B cell (primary cell): ENCODE data around the gene THADA. TPM values are rescaled to one million over a fixed set of nuclear protein-coding genes. Genes with fewer than 3 reads are reported as not detected.

Source experiments
- ATAC-seq: fragments of 200-7000 bp; cut with Tn5 transposase; one replicate; pipeline ENCODE4 v1.10.0; 2021; ENCODE audit warnings: low read depth, mild to moderate bottlenecking, moderate number of reproducible peaks, moderate library complexity
- CTCF ChIA-PET: fragments of 350-600 bp; sonication (Branson Sonifier 250); formaldehyde crosslinking; loops from one replicate; lab custom pipeline; 2021; ENCODE audit warnings: antibody characterized with exemption, inconsistent platforms; lab: Charles Lee
- POLR2A ChIA-PET: fragments of 350-600 bp; sonication (Branson Sonifier 250); formaldehyde crosslinking; loops from one replicate; lab custom pipeline; 2021; ENCODE audit warnings: antibody characterized with exemption; lab: Charles Lee
- DNase-seq: peaks from one replicate; pipeline ENCODE4 v3.0.0; 2013
- H2AFZ ChIP-seq: 2 replicates; pipeline ENCODE4 v1.6.1; 2012; ENCODE audit warnings: mild to moderate bottlenecking, low read depth, low read length; ENCODE audit not compliant: insufficient read depth, poor library complexity, severe bottlenecking
- H3K27ac ChIP-seq, 2 donors: 1 replicate in 1 of 2; 2 replicates in 1 of 2; pipeline ENCODE4 v1.5.1; 2012 to 2013; ENCODE audit warnings: low read length in 2 of 2, mild to moderate bottlenecking in 2 of 2, moderate library complexity in 1 of 2
- H3K27me3 ChIP-seq, 4 experiments: fragments of 200-600 bp in 1 of 4; sonication (generic) in 1 of 4; replicated peaks in 1 of 4; 1 replicate in 2 of 4; 2 replicates in 2 of 4; pipeline versions ENCODE4 v1.6.1 to v1.7.0; 2013 to 2016; ENCODE audit warnings: low read length in 3 of 4, mild to moderate bottlenecking in 2 of 4, mixed read lengths in 1 of 4, moderate library complexity in 1 of 4; ENCODE audit not compliant: insufficient read depth in 4 of 4, control insufficient read depth in 3 of 4; ENCODE audit errors: control extremely low read depth in 1 of 4
- H3K36me3 ChIP-seq, 2 experiments: replicated peaks in 1 of 2; 1 replicate in 1 of 2; 2 replicates in 1 of 2; pipeline versions ENCODE4 v1.6.1 to v1.7.1; 2013; ENCODE audit warnings: low read length in 1 of 2; ENCODE audit not compliant: insufficient read depth in 2 of 2, control insufficient read depth in 1 of 2; ENCODE audit errors: control extremely low read depth in 1 of 2, extremely low read depth in 1 of 2
- H3K4me1 ChIP-seq, 2 donors: fragments of 200-600 bp in 1 of 2; sonication (generic) in 1 of 2; 1 replicate in 1 of 2; 2 replicates in 1 of 2; pipeline versions ENCODE4 v1.5.1 to v1.6.1; 2013 to 2017; ENCODE audit warnings: low read length in 2 of 2; ENCODE audit not compliant: control insufficient read depth in 2 of 2, insufficient read depth in 2 of 2
- H3K4me2 ChIP-seq: replicated peaks from 2 replicates; pipeline ENCODE3; 2012; ENCODE audit warnings: mild to moderate bottlenecking, low read depth, low read length; ENCODE audit not compliant: poor library complexity, severe bottlenecking
- H3K4me3 ChIP-seq, 5 experiments: fragments of 200-600 bp in 1 of 5; sonication (generic) in 1 of 5; 1 replicate in 3 of 5; 2 replicates in 2 of 5; pipeline versions ENCODE4 v1.5.1 to v1.7.0; 2011 to 2016; ENCODE audit warnings: low read length in 4 of 5, mild to moderate bottlenecking in 4 of 5, low read depth in 2 of 5, control low read depth in 1 of 5, moderate library complexity in 1 of 5; ENCODE audit not compliant: insufficient read depth in 1 of 5; ENCODE audit errors: control extremely low read depth in 1 of 5, extremely low read depth in 1 of 5
- H3K79me2 ChIP-seq: fragments of 200-600 bp; sonication (generic); one replicate; pipeline ENCODE4 v1.6.0; 2016; ENCODE audit warnings: low read length; ENCODE audit not compliant: control insufficient read depth, insufficient read depth
- H3K9ac ChIP-seq: fragments of 200-600 bp; sonication (generic); 2 replicates; pipeline ENCODE4 v1.6.1; 2017; ENCODE audit warnings: mild to moderate bottlenecking, low read length, moderate library complexity
- H3K9me3 ChIP-seq, 3 donors: one replicate each; pipeline versions ENCODE4 v1.6.1 to v1.7.1; 2013; ENCODE audit warnings: low read length in 2 of 3; ENCODE audit not compliant: control insufficient read depth in 2 of 3, insufficient read depth in 1 of 3; ENCODE audit errors: control extremely low read depth in 1 of 3
- H4K20me1 ChIP-seq: 2 replicates; pipeline ENCODE4 v1.6.0; 2012; ENCODE audit warnings: mild to moderate bottlenecking, low read length; ENCODE audit not compliant: insufficient read depth, control insufficient read depth, poor library complexity, severe bottlenecking
- H3K27ac Mint-ChIP-seq: one replicate; pipeline ENCODE4 v1.8.0; 2021; ENCODE audit warnings: mixed read lengths
- H3K27me3 Mint-ChIP-seq: one replicate; pipeline ENCODE4 v1.8.0; 2021; ENCODE audit warnings: mixed read lengths
- H3K4me1 Mint-ChIP-seq: one replicate; pipeline ENCODE4 v1.8.0; 2021; ENCODE audit warnings: mixed read lengths
- H3K4me3 Mint-ChIP-seq: one replicate; pipeline ENCODE4 v1.8.0; 2021; ENCODE audit warnings: mixed read lengths
- H3K9me3 Mint-ChIP-seq: one replicate; pipeline ENCODE4 v1.8.0; 2022; ENCODE audit warnings: mixed read lengths; ENCODE audit not compliant: insufficient read depth
- EZH2 ChIP-seq: IDR thresholded peaks from 2 replicates; pipeline ENCODE4 v1.6.1; 2012; ENCODE audit warnings: borderline replicate concordance, low read depth, mild to moderate bottlenecking, moderate library complexity, low read length; ENCODE audit not compliant: insufficient read depth, poor library complexity, severe bottlenecking
- WGBS: methylation state at CpG from one replicate; pipeline ENCODE4 v1.1.5; 2013; ENCODE audit warnings: missing lambda C conversion rate; ENCODE audit not compliant: insufficient coverage; 5-methylcytosine and 5-hydroxymethylcytosine counted together
- intact Hi-C: fragments of 100-400 bp; cut with micrococcal nuclease; formaldehyde crosslinking; loops from one replicate; pipeline ENCODE4 v1.10.0; 2022
- polyA plus RNA-seq: library from polyadenylated mRNA; depleted of rRNA; stranded (reverse); fragments of >200 nt; gene quantifications from 2 replicates; pipeline ENCODE4 v1.2.3, GENCODE V29; 2012
- total RNA-seq, 2 donors: library from RNA; stranded (reverse); fragments of 120-200 nt in 1 of 2; gene quantifications; 1 replicate in 1 of 2; 2 replicates in 1 of 2; pipeline versions ENCODE4 v1.2.3 to v1.2.4, GENCODE V29; 2013 to 2022
- TF ChIP-seq, protein P1 (sequence below): fragments of 200-600 bp; IDR thresholded peaks from one replicate; pipeline ENCODE4 v1.8.0; 2022; ENCODE audit warnings: antibody characterized with exemption, mild to moderate bottlenecking

The THADA gene
- total and polyA plus RNA-seq, 2 donors (not counting 1 experiment from before 2014, with no cell fraction given) = 17.6 to 48.5 TPM

DNA sequence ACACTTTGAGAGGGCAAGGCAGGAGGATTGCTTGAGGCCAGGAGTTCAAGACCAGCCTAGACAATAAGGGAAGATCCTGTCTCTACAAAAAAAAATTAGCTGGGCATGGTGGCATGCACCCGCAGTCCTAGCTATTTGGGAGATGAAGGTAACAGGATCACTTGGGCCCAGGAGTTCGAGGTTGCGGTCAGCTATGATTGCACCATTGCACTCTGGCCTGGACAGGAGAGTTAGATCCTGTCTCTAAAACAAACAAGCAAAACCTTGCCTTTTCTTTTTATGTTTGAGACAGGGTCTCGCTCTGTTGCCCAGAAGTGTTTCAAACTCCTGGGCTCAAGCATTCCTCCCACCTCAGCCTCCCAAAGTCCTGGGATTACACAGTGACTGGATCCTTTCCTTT is 14.5 kb upstream of the THADA start:
- Mint-ChIP-seq H3K27ac (no peak overlapping the region), H3K4me3 (no peak overlapping the region), H3K4me1 (no peaks in the 10 kb centered on the region), H3K27me3 (peaks cover 3% of the 10 kb centered on the region), H3K9me3 (no peaks in the 10 kb centered on the region)
- H2AFZ ChIP-seq = no peak overlapping the region
- no peak overlapping the region for H3K9ac ChIP-seq
- ChIA-PET CTCF (interaction anchor here (0.8 to 4.4 kb wide), 12 partner anchors 13 to 788 kb away, joined by 3 to 39 read pairs (median 4); partner anchors contain the start of genes PLEKHH2 and THADA), POLR2A (no interaction called here)
- no peaks in the 10 kb centered on the region for H3K36me3 ChIP-seq
- no peaks in the 10 kb centered on the region for H4K20me1 ChIP-seq
- no peaks in the 10 kb centered on the region for H3K9me3 ChIP-seq
- no peaks in the 10 kb centered on the region for H3K4me1 ChIP-seq
- TF ChIP-seq, protein P1, sequence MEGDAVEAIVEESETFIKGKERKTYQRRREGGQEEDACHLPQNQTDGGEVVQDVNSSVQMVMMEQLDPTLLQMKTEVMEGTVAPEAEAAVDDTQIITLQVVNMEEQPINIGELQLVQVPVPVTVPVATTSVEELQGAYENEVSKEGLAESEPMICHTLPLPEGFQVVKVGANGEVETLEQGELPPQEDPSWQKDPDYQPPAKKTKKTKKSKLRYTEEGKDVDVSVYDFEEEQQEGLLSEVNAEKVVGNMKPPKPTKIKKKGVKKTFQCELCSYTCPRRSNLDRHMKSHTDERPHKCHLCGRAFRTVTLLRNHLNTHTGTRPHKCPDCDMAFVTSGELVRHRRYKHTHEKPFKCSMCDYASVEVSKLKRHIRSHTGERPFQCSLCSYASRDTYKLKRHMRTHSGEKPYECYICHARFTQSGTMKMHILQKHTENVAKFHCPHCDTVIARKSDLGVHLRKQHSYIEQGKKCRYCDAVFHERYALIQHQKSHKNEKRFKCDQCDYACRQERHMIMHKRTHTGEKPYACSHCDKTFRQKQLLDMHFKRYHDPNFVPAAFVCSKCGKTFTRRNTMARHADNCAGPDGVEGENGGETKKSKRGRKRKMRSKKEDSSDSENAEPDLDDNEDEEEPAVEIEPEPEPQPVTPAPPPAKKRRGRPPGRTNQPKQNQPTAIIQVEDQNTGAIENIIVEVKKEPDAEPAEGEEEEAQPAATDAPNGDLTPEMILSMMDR = no peak
- no peak for TF ChIP-seq EZH2
- H3K4me3 ChIP-seq = no peak overlapping the region
- no peaks in the 10 kb centered on the region for H3K27me3 ChIP-seq
- no peak for DNase-seq
- WGBS = 80% methylated on average over 1 of the region's 4 CpGs
- H3K4me2 ChIP-seq = no peak overlapping the region
- ATAC-seq = no peak
- no peak overlapping the region for H3K27ac ChIP-seq
- H3K79me2 ChIP-seq = no peaks in the 10 kb centered on the region
- intact Hi-C loops = no loop called here

DNA sequence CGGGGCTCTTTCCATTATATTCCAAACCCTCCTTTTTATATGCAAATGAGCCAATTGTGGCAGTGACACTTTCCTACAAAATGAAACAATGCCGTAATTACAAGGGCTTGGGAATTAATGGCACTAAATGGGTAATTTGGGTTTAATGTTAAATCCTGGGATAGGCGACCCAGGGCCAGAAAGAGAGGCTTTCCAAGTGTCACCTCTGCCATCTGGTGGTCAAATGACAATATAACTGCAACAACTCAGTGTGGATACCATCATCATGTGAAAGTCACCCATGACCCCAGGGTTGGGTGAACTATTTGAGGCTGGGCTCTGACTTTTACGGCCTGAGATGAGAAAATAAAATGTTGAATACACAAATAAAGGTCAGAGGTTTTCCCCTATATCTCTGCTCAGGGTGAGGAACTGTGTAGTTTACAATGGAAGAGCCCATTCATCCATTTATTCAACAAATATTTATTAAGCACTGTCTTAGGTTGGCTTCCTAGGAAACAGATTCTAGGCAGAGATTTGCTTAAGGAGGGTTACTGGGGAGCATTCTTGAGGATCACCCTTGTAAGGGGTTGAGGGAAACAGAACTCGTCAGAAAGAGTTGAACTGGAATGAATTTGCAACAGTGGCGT is 13.6 kb upstream of the THADA start:
- H3K36me3 ChIP-seq = no peaks in the 10 kb centered on the region
- H3K9ac ChIP-seq = no peak overlapping the region
- H3K27me3 ChIP-seq = no peaks in the 10 kb centered on the region
- H3K4me1 ChIP-seq = no peaks in the 10 kb centered on the region
- Mint-ChIP-seq H3K27me3 (no peaks in the 10 kb centered on the region), H3K4me1 (no peaks in the 10 kb centered on the region), H3K9me3 (no peaks in the 10 kb centered on the region), H3K4me3 (no peak overlapping the region), H3K27ac (no peak overlapping the region)
- TF ChIP-seq, protein P1 = peak; percentile 87
- no peak for TF ChIP-seq EZH2
- ATAC-seq (peak; percentile 71), DNase-seq (peak; percentile 67)
- H3K4me3 ChIP-seq = no peak overlapping the region
- WGBS = 67% methylated on average over 3 of the region's 6 CpGs
- ChIA-PET CTCF (interaction anchor here (0.6 to 4.4 kb wide), 16 partner anchors 9 to 787 kb away, joined by 3 to 39 read pairs (median 3); partner anchors contain the start of gene THADA), POLR2A (no interaction called here)
- H3K27ac ChIP-seq = no peak overlapping the region
- H3K4me2 ChIP-seq = no peak overlapping the region
- intact Hi-C loops = loop anchor here (1.0 kb wide), 2 partner anchors 13 to 782 kb away; partner anchors contain the start of gene THADA
- no peaks in the 10 kb centered on the region for H3K9me3 ChIP-seq
- no peak overlapping the region for H2AFZ ChIP-seq
- no peaks in the 10 kb centered on the region for H3K79me2 ChIP-seq
- no peaks in the 10 kb centered on the region for H4K20me1 ChIP-seq
